RWPE1 (cell line): ENCODE data around the gene GALNT2.

Source experiments
- CTCF ChIA-PET: fragments of 350-600 bp; sonication (Branson Sonifier 250); formaldehyde crosslinking; extraction: SDS; loops from one replicate; lab custom pipeline; 2021; lab: Yijun Ruan, JAX
- POLR2A ChIA-PET: fragments of 400-600 bp; formaldehyde crosslinking; extraction: SDS; loops from one replicate; lab custom pipeline; 2020; ENCODE audit warnings: antibody characterized with exemption; ENCODE audit not compliant: low non-redundant PET; lab: Yijun Ruan, JAX
- DNase-seq: peaks from one replicate; pipeline ENCODE4 v3.0.0; 2012; ENCODE audit warnings: low spot score
- H3K27ac ChIP-seq: fragments of 450-650 bp; 2 replicates; pipeline ENCODE4 v1.5.1; 2017
- CTCF ChIP-seq: fragments of 450-650 bp; conservative IDR thresholded peaks from 2 replicates; pipeline ENCODE4 v1.5.1; 2017; ENCODE audit warnings: low read depth, mild to moderate bottlenecking

The GALNT2 gene

GRCh38 chr1:230079199-230080024 is 12.4 kb downstream of the GALNT2 start:
- ChIA-PET CTCF (no interaction called here), POLR2A (interaction anchor here (0.5 kb wide), 1 partner anchor 437 kb away, joined by 3 read pairs; no protein-coding TSS in a partner anchor)
- TF ChIP-seq CTCF = no peak
- DNase-seq = no peak
- peak overlapping the region; percentile 46 for H3K27ac ChIP-seq

GRCh38 chr1:230080822-230081221 is 13.8 kb downstream of the GALNT2 start:
- ChIA-PET POLR2A (no interaction called here), CTCF (no interaction called here)
- DNase-seq = no peak
- TF ChIP-seq CTCF = no peak
- H3K27ac ChIP-seq = peak overlapping the region; percentile 48

- CTCF ChIA-PET = no interaction called here
- H3K27ac ChIP-seq = peak overlapping the region; percentile 100
- TF ChIP-seq CTCF = no peak
- DNase-seq = no peak
- POLR2A ChIA-PET = no interaction called here
These were observed 14.7 kb downstream of the GALNT2 start for GRCh38 chr1:230081751-230082150.

- ChIA-PET POLR2A (no interaction called here), CTCF (interaction anchor here (1.1 kb wide), 1 partner anchor 421 kb away, joined by 3 read pairs; no protein-coding TSS in a partner anchor)
- peak overlapping the region; percentile 100 for H3K27ac ChIP-seq
- no peak for DNase-seq
- TF ChIP-seq CTCF = no peak
These were observed 15.2 kb downstream of the GALNT2 start for GRCh38 chr1:230082211-230082610.

GRCh38 chr1:230083053-230083452 is 16.0 kb downstream of the GALNT2 start:
- ChIA-PET CTCF (interaction anchor here (0.6 to 1.1 kb wide), 3 partner anchors 84 to 422 kb away, joined by 3 to 6 read pairs (median 3); no protein-coding TSS in a partner anchor), POLR2A (no interaction called here)
- TF ChIP-seq CTCF = no peak
- no peak for DNase-seq
- peak overlapping the region; percentile 100 for H3K27ac ChIP-seq

GRCh38 chr1:230083746-230084407 is 16.8 kb downstream of the GALNT2 start:
- CTCF ChIA-PET = interaction anchor here (0.9 kb wide), 1 partner anchor 83 kb away, joined by 3 read pairs; no protein-coding TSS in a partner anchor

More at GRCh38 chr1:230083746-230084407, 16.8 kb downstream of the GALNT2 start:
- TF ChIP-seq CTCF = no peak
- POLR2A ChIA-PET = interaction anchor here (0.5 to 0.6 kb wide), 2 partner anchors 13 to 18 kb away, joined by 3 to 4 read pairs; no protein-coding TSS in a partner anchor
- DNase-seq = no peak
- peak overlapping the region; percentile 100 for H3K27ac ChIP-seq
